Left ventricle myocardium inferior (tissue), 1 donor: ENCODE results near the gene CDH1. TPM values are rescaled to one million over a fixed set of nuclear protein-coding genes. Genes with fewer than 3 reads are reported as not detected.

Experiments
- DNase-seq: peaks from one replicate; pipeline ENCODE4 v3.0.0-alpha.2; 2020
- H3K27ac ChIP-seq: fragments of 200-600 bp; replicated peaks from 2 replicates; pipeline ENCODE4 v1.8.0; 2021
- H3K27me3 ChIP-seq: fragments of 200-600 bp; 2 replicates; pipeline ENCODE4 v1.8.0; 2021; ENCODE audit warnings: low read depth
- H3K36me3 ChIP-seq: fragments of 200-600 bp; 2 replicates; pipeline ENCODE4 v1.8.0; 2021
- H3K4me1 ChIP-seq: fragments of 200-600 bp; 2 replicates; pipeline ENCODE4 v1.8.0; 2021
- H3K4me3 ChIP-seq: fragments of 200-600 bp; 2 replicates; pipeline ENCODE4 v1.8.0; 2021; ENCODE audit warnings: mild to moderate bottlenecking, moderate library complexity
- H3K9me3 ChIP-seq: fragments of 200-600 bp; replicated peaks from 2 replicates; pipeline ENCODE4 v1.8.0; 2021
- CTCF ChIP-seq: fragments of 200-600 bp; IDR thresholded peaks from 2 replicates; pipeline ENCODE4 v1.8.0; 2021; ENCODE audit warnings: antibody characterized with exemption, mild to moderate bottlenecking, borderline replicate concordance
- intact Hi-C: fragments of 100-400 bp; cut with micrococcal nuclease; formaldehyde crosslinking; loops from one replicate; pipeline ENCODE4 v1.11.0; 2022
- total RNA-seq: library from RNA; stranded (reverse); fragmentation: NEBNext Ultra II Directional; extraction: Animal tissue kit (Norgen Biotek cat#: 25700); gene quantifications from one replicate; pipeline ENCODE4 v1.2.1, GENCODE V29; 2021
- donor health status: DM: no; HTN: yes; CAD: no; lungs with severe emphysema.

The CDH1 gene
- total RNA-seq, 1 donor from 2014 or later: 0.11 TPM

DNA sequence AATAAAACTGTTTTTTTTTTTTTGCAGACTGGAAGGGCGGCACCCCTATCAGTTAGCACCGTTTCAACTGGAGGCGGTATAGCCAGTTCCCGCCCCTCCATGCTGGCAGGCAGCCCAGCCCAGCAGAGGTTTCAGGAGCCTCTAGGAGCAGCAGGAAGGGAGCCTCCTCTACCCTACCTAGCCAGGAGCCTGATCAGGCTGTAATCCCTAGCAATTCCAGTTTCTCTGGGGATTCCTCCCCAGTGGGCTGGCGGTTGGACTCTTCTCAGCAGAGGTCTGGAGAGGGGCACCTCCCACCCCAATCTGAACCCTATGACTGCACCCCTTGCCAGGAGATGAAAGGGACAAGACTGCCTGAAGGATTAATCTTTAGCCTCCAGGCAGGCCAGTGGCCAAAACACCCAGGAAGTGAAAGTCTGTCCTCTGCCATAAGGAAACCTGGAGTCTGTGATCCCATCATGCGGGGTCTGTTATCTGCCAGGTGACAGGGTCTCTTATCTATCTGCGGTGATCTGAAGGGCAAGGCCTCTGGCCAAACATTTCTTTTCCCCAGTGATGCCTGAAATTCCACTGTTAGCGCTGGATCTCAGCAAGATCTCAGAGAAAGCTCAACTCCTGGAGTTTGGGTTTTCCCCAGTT lies 4.9 kb upstream of the CDH1 start:
- Histone ChIP-seq H3K36me3 (no peaks in the 10 kb centered on the region), H3K4me1 (peaks cover 4% of the 10 kb centered on the region), H3K27me3 (peaks cover 76% of the 10 kb centered on the region), H3K4me3 (no peak overlapping the region), H3K9me3 (no peaks in the 10 kb centered on the region), H3K27ac (no peak overlapping the region)
- intact Hi-C loops: no loop called here
- DNase-seq: no peak
- TF ChIP-seq CTCF: no peak

DNA sequence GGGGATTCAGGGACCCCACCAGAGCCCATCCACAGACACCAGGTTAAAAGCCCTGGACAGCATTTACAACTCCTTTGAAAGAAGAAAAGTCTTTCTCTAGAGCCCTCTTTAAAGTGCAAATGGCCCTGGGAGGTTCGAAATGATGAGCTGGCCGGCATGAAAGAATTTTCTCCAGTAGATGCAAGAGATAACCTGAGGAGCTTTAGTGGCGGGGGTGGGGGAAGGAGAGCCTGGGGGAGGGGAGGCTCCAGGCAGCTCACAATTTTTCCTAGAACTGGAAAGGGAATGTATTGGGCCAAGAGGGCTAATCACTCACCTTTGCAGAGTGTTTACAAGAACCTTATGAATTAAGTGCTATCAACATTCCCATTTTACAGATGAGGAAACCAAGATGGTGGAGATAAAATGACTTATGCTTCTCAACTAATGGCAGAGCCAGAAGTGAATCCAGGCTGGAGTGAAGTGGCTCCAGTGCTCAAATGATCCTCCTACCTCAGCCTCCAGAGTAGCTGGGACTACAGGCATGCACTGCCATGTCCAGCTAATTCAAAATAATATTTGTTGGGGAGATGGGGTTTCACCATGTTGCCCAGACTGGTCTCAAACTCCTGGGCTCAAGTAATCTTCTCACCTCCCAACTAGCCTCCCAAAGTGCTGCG lies 4.2 kb upstream of the CDH1 start:
- Histone ChIP-seq H3K4me1 (peaks cover 11% of the 10 kb centered on the region), H3K4me3 (no peak overlapping the region), H3K36me3 (no peaks in the 10 kb centered on the region), H3K27ac (no peak overlapping the region), H3K9me3 (no peaks in the 10 kb centered on the region), H3K27me3 (peaks cover 76% of the 10 kb centered on the region)
- TF ChIP-seq CTCF: no peak
- intact Hi-C loops: no loop called here
- DNase-seq: no peak

DNA sequence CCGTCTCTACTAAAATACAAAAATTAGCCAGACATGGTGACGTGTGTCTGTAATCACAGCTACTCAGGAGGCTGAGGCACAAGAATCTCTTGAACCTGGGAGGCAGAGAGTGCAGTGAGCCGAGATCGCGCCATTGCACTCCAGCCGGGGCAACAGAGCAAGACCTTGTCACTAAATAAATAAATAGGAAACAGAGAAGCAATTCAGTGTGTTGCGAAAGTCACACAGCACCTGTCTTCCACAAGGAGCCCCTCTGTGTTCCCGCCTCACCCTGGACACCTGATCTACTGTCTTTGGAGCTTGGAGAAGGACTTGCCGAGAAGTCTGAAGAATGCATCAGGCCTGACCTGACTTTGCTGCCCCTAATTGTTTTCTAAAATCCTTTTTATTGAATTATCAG lies 3.5 kb upstream of the CDH1 start:
- no peaks in the 10 kb centered on the region for H3K36me3 ChIP-seq
- H3K9me3 ChIP-seq: no peaks in the 10 kb centered on the region
- intact Hi-C loops: no loop called here
- no peak for DNase-seq
- H3K27ac ChIP-seq: no peak overlapping the region
- H3K4me1 ChIP-seq: peaks cover 13% of the 10 kb centered on the region
- H3K27me3 ChIP-seq: peaks cover 79% of the 10 kb centered on the region
- TF ChIP-seq CTCF: no peak
- no peak overlapping the region for H3K4me3 ChIP-seq

GRCh38 chr16:68734782-68735181 lies 2.3 kb upstream of the CDH1 start:
- no peak for TF ChIP-seq CTCF
- no peaks in the 10 kb centered on the region for H3K9me3 ChIP-seq
- H3K27ac ChIP-seq: no peak overlapping the region
- intact Hi-C loops: no loop called here
- H3K4me1 ChIP-seq: peaks cover 13% of the 10 kb centered on the region
- no peak for DNase-seq
- no peaks in the 10 kb centered on the region for H3K36me3 ChIP-seq
- no peak overlapping the region for H3K4me3 ChIP-seq
- H3K27me3 ChIP-seq: peaks cover 78% of the 10 kb centered on the region

- TF ChIP-seq CTCF: no peak
- no peak overlapping the region for H3K27ac ChIP-seq
- H3K4me3 ChIP-seq: no peak overlapping the region
- H3K9me3 ChIP-seq: no peaks in the 10 kb centered on the region
- peaks cover 13% of the 10 kb centered on the region for H3K4me1 ChIP-seq
- no peak for DNase-seq
- H3K36me3 ChIP-seq: no peaks in the 10 kb centered on the region
- H3K27me3 ChIP-seq: peaks cover 88% of the 10 kb centered on the region
- intact Hi-C loops: no loop called here
Observed at GRCh38 chr16:68736561-68736960, 531 bp upstream of the CDH1 start.
